HG03108 (cell line): Measurements from ENCODE around the gene PRAMEF1.
"Not testable (repeated sequence)": the region's sequence is repeated elsewhere in the genome, so short reads cannot be mapped to it uniquely, and the experiment has no call there.

Experiments used
- ATAC-seq: cut with Tn5 transposase; IDR thresholded peaks from one replicate; pipeline ENCODE4 v1.9.1; 2021; ENCODE audit warnings: moderate library complexity; ENCODE audit not compliant: unreplicated experiment

The PRAMEF1 gene

DNA sequence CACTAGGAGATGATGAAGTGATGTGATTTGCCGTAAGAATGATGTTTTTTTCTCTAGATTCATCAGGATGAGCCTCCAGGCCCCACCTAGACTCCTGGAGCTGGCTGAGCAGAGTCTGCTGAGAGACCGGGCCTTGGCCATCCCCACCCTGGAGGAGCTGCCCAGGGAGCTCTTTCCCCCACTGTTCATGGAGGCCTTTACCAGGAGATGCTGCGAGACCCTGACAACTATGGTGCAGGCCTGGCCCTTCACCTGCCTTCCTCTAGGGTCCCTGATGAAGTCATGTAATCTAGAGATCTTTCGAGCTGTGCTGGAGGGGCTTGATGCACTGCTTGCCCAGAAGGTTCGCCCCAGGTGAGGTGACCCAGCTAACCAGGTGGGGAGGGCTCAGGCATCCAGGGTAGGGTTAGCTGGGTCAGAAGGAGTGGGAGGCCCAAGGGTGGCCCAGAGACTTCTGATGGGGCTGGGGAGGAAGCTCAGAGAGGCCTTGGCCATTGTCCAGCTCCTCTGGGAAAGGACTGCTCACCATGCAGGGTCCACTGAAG is 16.3 kb upstream of the PRAMEF1 start:
- no peak for ATAC-seq

GRCh38 chr1:12775443-12775842 is 15.8 kb upstream of the PRAMEF1 start:
- ATAC-seq: no peak

GRCh38 chr1:12776801-12777557 is 14.2 kb upstream of the PRAMEF1 start:
- no peak for ATAC-seq

- ATAC-seq: no peak
Measured at GRCh38 chr1:12778061-12778460, 13.1 kb upstream of the PRAMEF1 start.

GRCh38 chr1:12778907-12779306 is 12.3 kb upstream of the PRAMEF1 start:
- no peak for ATAC-seq

DNA sequence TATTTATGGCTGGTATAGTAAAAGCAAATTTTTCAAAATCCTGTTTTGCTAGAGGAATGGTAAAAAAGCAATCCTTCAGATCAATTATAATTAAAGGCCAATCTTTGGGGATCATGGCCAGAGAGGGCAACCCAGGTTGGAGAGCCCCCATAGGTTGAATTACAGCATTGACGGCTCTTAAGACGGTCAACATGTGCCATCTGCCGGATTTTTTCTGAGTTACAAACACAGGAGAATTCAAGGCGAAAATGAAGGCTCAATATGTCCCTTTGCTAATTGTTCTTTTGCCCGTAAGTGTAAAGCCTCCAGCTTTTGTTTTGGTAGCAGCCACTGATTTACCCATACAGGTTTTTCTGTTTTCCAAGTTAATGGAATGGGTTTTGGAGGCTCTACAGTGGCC is 9.7 kb upstream of the PRAMEF1 start:
- ATAC-seq: not testable (repeated sequence)

DNA sequence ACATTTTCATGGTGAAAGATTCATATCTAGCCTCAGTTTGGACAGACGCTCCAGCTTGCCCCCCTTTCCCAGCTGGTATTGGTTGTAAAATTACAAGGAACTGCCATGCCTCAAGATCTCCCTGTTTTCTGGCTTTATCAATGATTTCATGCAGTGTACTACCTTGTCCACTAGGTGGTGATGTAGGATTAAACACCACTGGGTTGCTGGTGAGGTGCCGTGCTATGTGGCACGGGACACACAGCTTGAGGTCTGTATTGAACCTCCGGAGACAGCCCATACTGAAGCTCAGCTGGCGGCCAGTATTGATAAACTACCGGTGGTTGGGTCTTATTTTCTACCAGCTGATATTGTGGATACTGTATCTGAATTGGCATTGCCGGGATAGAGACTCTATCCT is 7.4 kb upstream of the PRAMEF1 start:
- not testable (repeated sequence) for ATAC-seq

DNA sequence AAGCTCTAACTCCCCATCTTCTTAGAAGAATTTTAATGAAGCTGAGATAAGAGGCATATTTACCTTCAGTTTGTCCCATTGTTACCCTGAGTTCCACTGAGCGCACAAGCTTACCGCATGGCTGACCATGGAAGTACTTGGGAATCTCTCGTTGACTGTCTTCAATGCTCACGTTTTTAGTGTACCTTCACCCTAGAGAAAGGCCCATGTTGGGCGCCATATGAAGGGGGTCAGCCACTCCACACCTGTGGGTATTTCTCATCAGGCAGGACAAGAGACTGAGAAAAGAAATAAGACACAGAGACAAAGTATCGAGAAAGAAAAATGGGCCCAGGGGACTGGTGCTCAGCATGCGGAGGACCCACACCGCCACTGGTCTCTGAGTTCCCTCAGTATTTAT is 6.5 kb upstream of the PRAMEF1 start:
- not testable (repeated sequence) for ATAC-seq

- no peak for ATAC-seq
Measured at GRCh38 chr1:12798911-12799310, 7.7 kb downstream of the PRAMEF1 start.

GRCh38 chr1:12799730-12800129 is 8.5 kb downstream of the PRAMEF1 start:
- no peak for ATAC-seq

DNA sequence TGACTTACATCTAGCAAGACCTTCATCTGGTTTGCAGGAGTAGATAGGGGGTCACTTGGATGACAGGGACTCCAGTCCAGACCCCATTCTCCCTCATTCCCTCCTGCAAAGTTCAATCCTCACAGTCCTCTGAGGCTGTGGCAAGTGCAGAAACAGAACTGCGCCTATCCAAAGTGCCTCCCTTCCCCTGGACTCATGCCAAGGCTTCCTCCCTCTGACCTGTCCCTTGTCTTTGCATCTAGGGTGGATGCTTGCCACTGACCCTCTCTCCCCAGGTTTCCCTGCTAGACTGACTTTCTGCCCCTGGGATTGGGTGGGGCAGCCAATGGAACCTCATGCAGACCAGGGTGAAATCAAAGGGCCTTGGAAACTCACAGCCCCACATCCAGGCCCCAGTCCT is 18.7 kb downstream of the PRAMEF1 start:
- no peak for ATAC-seq

- no peak for ATAC-seq
Measured at GRCh38 chr1:12810691-12811408, 19.7 kb downstream of the PRAMEF1 start.

GRCh38 chr1:12811409-12811784 is 20.2 kb downstream of the PRAMEF1 start:
- no peak for ATAC-seq

GRCh38 chr1:12819061-12819460 is 27.9 kb downstream of the PRAMEF1 start:
- ATAC-seq: not testable (repeated sequence)

DNA sequence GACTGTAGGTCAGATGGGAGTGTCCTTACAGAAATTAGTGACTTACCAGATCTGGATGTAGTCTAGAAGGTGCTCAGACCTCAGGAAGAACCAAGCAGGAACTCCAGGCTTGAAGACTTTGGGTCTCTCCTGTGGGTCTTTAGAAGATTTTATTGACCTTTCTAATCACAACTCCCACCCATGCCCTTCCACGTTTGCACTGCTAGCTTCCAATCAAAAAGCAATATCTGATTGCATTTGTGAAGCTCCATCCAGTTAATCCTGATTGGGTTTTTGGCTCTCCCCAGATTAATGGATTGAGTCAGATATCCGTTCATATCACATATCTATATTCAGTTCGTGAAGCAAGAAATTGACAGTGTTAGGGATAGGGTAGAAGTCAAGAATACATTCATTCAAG is 40.1 kb downstream of the PRAMEF1 start, which contains the start of gene PRAMEF11:
TSS of gene PRAMEF11 (minus strand) at position 101 of the 400 bp plus-strand sequence. CDS start 2,621 bp downstream, outside the sequence.
- not testable (repeated sequence) for ATAC-seq

GRCh38 chr1:12833251-12833650 is 42.1 kb downstream of the PRAMEF1 start:
- not testable (repeated sequence) for ATAC-seq
